ENCODE data around the gene TOMM6. TPM values are rescaled to one million over a fixed set of nuclear protein-coding genes. Genes with fewer than 3 reads are reported as not detected.
A peak's percentile ranks its signal among the peaks of the same experiment; 100 is the strongest.

Gene TOMM6
- total RNA-seq = 92.4 TPM

DNA sequence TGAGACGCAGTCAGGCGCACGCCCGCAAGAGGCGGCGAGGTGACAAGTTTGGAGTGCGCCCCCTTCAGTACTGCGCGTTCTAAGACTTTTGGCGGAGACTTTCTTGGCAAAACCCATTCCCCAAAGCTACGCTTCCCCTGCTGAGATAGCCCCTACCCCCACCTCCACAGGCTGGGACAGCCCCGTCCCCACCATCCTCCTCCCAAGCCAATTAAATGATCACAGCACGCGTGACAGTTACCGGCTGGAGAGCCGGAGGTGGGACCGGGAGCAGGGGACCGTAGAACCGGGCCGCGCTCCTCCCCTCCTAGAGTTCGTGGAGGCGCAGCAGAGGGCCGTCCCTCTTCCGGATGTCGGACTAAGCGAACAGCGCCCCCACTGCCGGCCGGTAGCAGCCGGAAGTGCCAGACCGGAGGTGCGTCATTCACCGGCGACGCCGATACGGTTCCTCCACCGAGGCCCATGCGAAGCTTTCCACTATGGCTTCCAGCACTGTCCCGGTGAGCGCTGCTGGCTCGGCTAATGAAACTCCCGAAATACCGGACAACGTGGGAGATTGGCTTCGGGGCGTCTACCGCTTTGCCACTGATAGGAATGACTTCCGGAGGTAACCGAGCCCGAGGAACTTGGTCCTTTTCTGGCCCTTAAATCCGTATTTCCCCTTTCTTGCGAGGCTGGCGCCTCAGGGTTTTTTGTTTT is at the start of gene TOMM6:
Gene TOMM6, plus strand, starts transcription at position 476 of the 699 bp plus-strand sequence. Its CDS starts 4 bp downstream, at position 480.
- H3K4me1 ChIP-seq (ENCODE audit: control insufficient read depth in 3 of 3, insufficient read depth in 3 of 3, low read length in 3 of 3) = peaks cover 19 to 40% (median 20%) of the 10 kb centered on the region in 3 donors
- no peaks in the 10 kb centered on the region for H3K27me3 ChIP-seq (ENCODE audit: control insufficient read depth in 3 of 3, insufficient read depth in 3 of 3, low read length in 3 of 3)
- no peaks in the 10 kb centered on the region for H3K9me3 ChIP-seq (ENCODE audit: control insufficient read depth in 3 of 3, low read length in 3 of 3)
- peaks cover 15 to 30% (median 15%) of the 10 kb centered on the region in 3 donors for H3K36me3 ChIP-seq (ENCODE audit: control insufficient read depth in 3 of 3, insufficient read depth in 3 of 3, low read length in 3 of 3)
- H3K27ac ChIP-seq (ENCODE audit: low read depth, low read length) = peak within 1 kb of the TSS; percentile 88
- peak within 1 kb of the TSS; percentile 82 to 98 (median 89) for H3K4me3 ChIP-seq (ENCODE audit: low read length in 3 of 3)
- H3K9ac ChIP-seq (ENCODE audit: low read depth in 1 of 3, low read length in 3 of 3) = peak within 1 kb of the TSS; percentile 95 to 100 (median 100)

DNA sequence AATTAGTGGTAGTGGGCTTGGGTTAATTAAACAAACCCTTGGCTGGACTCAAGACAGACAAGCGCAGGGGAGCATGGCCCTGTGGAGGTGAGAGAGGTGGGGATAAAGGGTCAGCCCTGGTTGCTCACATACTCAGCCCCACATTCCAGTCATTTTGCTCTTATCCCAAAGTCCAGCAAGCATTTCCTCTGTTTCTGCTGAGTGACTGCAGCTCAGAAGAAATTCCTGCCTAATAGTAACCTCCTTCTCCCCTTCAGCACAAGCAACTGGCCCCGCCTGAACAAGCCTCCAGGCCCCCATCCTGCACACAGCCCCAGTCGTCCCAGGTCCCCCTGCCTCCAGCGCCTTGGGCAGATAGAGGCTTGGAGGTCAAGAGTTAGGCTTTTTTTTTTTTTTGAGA is 48.5 kb upstream of the TOMM6 start:
- H3K36me3 ChIP-seq (ENCODE audit: control insufficient read depth in 3 of 3, insufficient read depth in 3 of 3, low read length in 3 of 3) = no peaks in the 10 kb centered on the region
- no peak overlapping the region for H3K27ac ChIP-seq (ENCODE audit: low read depth, low read length)
- peaks cover 6 to 7% (median 6%) of the 10 kb centered on the region in 3 donors for H3K4me1 ChIP-seq (ENCODE audit: control insufficient read depth in 3 of 3, insufficient read depth in 3 of 3, low read length in 3 of 3)
- no peaks in the 10 kb centered on the region for H3K9me3 ChIP-seq (ENCODE audit: control insufficient read depth in 3 of 3, low read length in 3 of 3)
- H3K27me3 ChIP-seq (ENCODE audit: control insufficient read depth in 3 of 3, insufficient read depth in 3 of 3, low read length in 3 of 3) = peaks cover 0 to 5% (median 0%) of the 10 kb centered on the region in 3 donors
- H3K4me3 ChIP-seq (ENCODE audit: low read length in 3 of 3) = no peak overlapping the region
- H3K9ac ChIP-seq (ENCODE audit: low read depth in 1 of 3, low read length in 3 of 3) = no peak overlapping the region

DNA sequence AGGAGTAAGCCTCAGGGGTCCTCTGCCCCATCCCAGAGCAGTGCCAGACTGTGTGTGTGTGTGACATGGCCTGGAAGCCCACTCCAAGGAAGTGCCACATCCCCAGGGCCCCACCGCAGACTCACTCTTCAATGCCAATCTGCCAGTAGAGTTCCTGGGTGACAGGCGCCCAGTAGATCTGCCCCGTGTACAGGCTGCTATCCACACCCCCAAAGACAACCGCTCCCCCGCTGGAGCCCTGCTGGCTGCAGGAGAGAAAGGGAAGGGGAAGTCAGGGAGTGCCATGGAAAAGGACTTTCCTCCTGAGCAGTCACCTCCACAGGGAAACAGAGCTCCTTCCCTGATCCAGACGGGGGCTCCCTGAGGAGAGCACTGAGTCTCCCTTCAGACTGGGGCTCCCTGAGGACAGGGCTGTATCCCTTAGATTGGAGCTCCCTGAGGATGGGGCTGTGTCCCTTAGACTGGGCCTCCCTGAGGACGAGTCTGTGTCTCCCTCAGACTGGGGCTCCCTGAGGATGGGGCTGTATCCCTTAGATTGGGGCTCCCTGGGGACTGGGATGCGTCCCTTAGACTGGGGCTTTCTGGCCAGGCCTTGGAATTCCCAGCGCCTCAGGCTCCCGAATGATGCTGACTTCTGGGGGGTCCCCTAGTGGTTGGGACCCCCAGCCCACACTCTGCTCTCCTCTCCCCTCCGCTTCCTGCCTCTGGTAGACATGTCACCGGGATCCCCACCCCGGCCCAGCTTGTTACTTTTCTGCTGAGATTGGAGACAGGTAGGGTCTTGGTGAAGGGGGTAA is 46.9 kb upstream of the TOMM6 start:
- Histone ChIP-seq H3K36me3 (ENCODE audit: control insufficient read depth in 3 of 3, insufficient read depth in 3 of 3, low read length in 3 of 3) (no peaks in the 10 kb centered on the region), H3K27me3 (ENCODE audit: control insufficient read depth in 3 of 3, insufficient read depth in 3 of 3, low read length in 3 of 3) (peaks cover 0 to 5% (median 0%) of the 10 kb centered on the region in 3 donors), H3K27ac (ENCODE audit: low read depth, low read length) (no peak overlapping the region), H3K9ac (ENCODE audit: low read depth in 1 of 3, low read length in 3 of 3) (no peak overlapping the region), H3K9me3 (ENCODE audit: control insufficient read depth in 3 of 3, low read length in 3 of 3) (no peaks in the 10 kb centered on the region), H3K4me3 (ENCODE audit: low read length in 3 of 3) (no peak overlapping the region), H3K4me1 (ENCODE audit: control insufficient read depth in 3 of 3, insufficient read depth in 3 of 3, low read length in 3 of 3) (peaks cover 5 to 6% (median 6%) of the 10 kb centered on the region in 3 donors)

DNA sequence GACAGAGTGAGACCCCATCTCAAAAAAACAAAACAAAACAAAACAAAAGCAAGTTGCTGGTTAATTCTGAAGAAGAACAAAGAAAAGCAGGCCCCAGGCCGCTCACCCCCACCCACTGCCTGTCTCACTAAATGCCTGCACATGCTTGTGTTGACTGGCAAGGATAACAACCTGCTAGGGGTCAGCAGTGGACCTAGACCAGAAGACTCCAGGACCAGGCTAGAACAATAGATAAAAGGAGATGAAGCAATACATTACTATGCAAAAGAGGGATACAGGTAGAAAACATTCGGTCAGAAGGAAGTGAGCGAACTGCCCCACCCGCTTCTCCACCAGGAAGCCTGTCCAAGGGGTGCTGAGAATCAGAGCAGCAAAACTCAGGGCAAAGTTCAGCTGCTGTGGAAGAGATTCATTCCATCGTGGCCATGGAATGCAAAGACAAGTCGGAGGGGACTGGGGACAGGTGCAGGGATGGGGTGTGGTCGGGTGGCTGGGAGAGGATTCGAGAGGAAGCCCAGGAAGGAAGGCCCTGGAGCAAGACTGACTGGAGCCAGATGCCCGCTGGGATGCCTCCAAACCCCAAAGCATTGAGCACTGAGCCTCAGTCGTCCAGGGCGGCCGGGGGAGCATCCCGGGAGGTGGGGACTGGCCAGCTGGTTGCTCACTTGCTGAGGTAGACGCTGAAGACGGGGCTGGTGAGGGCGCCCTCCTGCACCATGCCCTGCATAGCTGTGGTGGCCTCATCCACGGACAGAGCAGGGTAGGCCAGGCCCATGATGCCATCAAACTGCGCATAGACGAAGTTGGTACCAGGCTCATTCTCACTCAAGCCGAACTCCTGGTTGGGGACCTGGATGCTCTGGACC is 45.6 kb upstream of the TOMM6 start:
- H3K4me1 ChIP-seq (ENCODE audit: control insufficient read depth in 3 of 3, insufficient read depth in 3 of 3, low read length in 3 of 3) = peaks cover 0 to 2% (median 0%) of the 10 kb centered on the region in 3 donors
- H3K27me3 ChIP-seq (ENCODE audit: control insufficient read depth in 3 of 3, insufficient read depth in 3 of 3, low read length in 3 of 3) = peaks cover 0 to 5% (median 0%) of the 10 kb centered on the region in 3 donors
- no peak overlapping the region for H3K27ac ChIP-seq (ENCODE audit: low read depth, low read length)
- no peaks in the 10 kb centered on the region for H3K36me3 ChIP-seq (ENCODE audit: control insufficient read depth in 3 of 3, insufficient read depth in 3 of 3, low read length in 3 of 3)
- H3K9ac ChIP-seq (ENCODE audit: low read depth in 1 of 3, low read length in 3 of 3) = no peak overlapping the region
- H3K4me3 ChIP-seq (ENCODE audit: low read length in 3 of 3) = no peak overlapping the region
- H3K9me3 ChIP-seq (ENCODE audit: control insufficient read depth in 3 of 3, low read length in 3 of 3) = no peaks in the 10 kb centered on the region

DNA sequence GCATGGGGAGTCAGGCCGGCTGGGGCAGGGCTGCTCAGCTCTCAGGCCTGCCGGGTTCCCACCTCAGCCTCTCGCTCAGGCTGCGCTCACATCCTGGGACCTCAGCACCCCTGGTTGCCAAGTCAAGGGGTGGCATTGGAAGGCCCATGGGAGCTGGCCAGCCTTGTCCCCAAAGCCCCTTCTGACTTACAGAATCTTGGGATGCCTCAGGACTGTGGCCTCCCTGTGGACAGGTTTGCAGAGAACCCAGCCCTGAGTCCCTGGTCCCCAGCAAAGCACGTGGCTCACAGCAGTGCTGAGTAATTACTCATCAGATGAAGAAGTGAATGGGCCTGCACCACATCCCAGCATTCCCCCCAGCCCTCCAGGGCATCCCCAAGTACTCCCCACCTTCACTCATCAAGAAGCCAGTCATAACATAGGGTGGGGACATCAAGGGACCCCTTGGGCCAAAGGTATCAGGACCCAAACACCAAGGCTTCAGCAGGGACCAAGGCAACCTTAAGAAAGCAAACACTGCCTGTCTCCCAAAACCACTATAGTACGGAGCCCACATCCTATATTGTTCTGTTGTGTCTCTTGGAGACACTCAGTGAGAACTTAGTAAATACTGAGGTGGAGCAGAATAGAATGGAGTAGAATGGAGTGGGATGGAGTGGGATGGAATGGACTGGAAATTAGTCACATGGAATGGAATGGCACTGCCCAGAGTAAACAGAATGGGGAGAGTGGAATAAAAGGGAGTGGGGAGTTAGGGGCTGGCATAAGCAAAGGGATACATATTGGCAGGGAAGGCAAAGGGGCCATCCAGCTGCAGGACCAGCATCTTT is 43.9 kb upstream of the TOMM6 start:
- Histone ChIP-seq H3K36me3 (ENCODE audit: control insufficient read depth in 3 of 3, insufficient read depth in 3 of 3, low read length in 3 of 3) (no peaks in the 10 kb centered on the region), H3K27ac (ENCODE audit: low read depth, low read length) (no peak overlapping the region), H3K9ac (ENCODE audit: low read depth in 1 of 3, low read length in 3 of 3) (no peak overlapping the region), H3K9me3 (ENCODE audit: control insufficient read depth in 3 of 3, low read length in 3 of 3) (no peaks in the 10 kb centered on the region), H3K4me1 (ENCODE audit: control insufficient read depth in 3 of 3, insufficient read depth in 3 of 3, low read length in 3 of 3) (peaks cover 0 to 2% (median 0%) of the 10 kb centered on the region in 3 donors), H3K27me3 (ENCODE audit: control insufficient read depth in 3 of 3, insufficient read depth in 3 of 3, low read length in 3 of 3) (peaks cover 0 to 5% (median 0%) of the 10 kb centered on the region in 3 donors), H3K4me3 (ENCODE audit: low read length in 3 of 3) (no peak overlapping the region)

DNA sequence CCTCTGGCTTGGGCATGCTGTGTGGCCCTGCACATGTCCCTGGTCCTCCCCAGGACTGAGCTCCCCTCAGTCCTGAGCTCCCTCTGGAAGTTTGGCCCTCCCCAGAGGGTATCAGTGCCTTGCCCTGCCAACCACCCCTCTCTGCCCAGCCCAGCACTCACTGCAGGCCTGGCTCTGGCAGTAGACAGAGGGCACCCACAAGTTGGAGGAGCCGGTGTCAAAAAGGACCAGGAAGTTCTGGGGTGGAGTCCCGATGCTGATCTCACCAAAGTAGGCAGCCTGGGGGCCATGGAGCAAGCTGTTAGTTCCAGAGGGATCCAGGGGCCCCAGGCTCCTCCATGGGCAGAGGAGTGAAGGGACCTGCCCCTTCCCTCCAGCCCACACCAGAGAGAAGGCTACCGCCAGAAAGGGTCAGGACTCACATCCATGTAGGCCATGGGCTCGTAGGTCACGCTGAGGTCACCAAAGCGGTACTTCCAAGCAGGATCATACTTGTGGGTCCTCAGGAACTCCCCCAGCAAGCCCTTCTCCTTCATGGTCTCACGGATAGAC is 43.2 kb upstream of the TOMM6 start:
- Histone ChIP-seq H3K4me1 (ENCODE audit: control insufficient read depth in 3 of 3, insufficient read depth in 3 of 3, low read length in 3 of 3) (peaks cover 0 to 2% (median 0%) of the 10 kb centered on the region in 3 donors), H3K9ac (ENCODE audit: low read depth in 1 of 3, low read length in 3 of 3) (no peak overlapping the region), H3K27ac (ENCODE audit: low read depth, low read length) (no peak overlapping the region), H3K36me3 (ENCODE audit: control insufficient read depth in 3 of 3, insufficient read depth in 3 of 3, low read length in 3 of 3) (no peaks in the 10 kb centered on the region), H3K9me3 (ENCODE audit: control insufficient read depth in 3 of 3, low read length in 3 of 3) (no peaks in the 10 kb centered on the region), H3K4me3 (ENCODE audit: low read length in 3 of 3) (no peak overlapping the region), H3K27me3 (ENCODE audit: control insufficient read depth in 3 of 3, insufficient read depth in 3 of 3, low read length in 3 of 3) (peaks cover 0 to 5% (median 0%) of the 10 kb centered on the region in 3 donors)

DNA sequence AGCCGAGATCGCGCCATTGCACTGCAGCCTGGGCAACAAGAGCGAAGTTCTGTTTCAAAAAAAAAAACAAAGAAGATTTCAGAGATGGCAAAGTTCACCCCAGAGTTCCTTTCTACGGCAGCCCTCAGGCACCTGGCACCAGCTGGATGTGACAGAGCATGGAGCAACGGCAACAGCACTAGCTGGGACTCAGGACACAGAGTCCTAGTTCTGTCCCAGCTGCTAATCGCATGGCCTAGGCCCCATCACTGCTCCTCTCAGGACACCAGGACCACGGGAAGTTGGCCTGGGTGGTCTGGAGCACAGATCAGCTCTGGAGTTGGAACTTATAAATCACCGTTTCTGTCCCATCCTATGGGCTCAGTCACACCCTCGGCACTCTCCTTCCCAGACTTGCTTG is 41.4 kb upstream of the TOMM6 start:
- H3K27ac ChIP-seq (ENCODE audit: low read depth, low read length) = no peak overlapping the region
- no peak overlapping the region for H3K9ac ChIP-seq (ENCODE audit: low read depth in 1 of 3, low read length in 3 of 3)
- H3K9me3 ChIP-seq (ENCODE audit: control insufficient read depth in 3 of 3, low read length in 3 of 3) = no peaks in the 10 kb centered on the region
- no peak overlapping the region for H3K4me3 ChIP-seq (ENCODE audit: low read length in 3 of 3)
- H3K27me3 ChIP-seq (ENCODE audit: control insufficient read depth in 3 of 3, insufficient read depth in 3 of 3, low read length in 3 of 3) = no peaks in the 10 kb centered on the region
- no peaks in the 10 kb centered on the region for H3K4me1 ChIP-seq (ENCODE audit: control insufficient read depth in 3 of 3, insufficient read depth in 3 of 3, low read length in 3 of 3)
- H3K36me3 ChIP-seq (ENCODE audit: control insufficient read depth in 3 of 3, insufficient read depth in 3 of 3, low read length in 3 of 3) = no peaks in the 10 kb centered on the region

DNA sequence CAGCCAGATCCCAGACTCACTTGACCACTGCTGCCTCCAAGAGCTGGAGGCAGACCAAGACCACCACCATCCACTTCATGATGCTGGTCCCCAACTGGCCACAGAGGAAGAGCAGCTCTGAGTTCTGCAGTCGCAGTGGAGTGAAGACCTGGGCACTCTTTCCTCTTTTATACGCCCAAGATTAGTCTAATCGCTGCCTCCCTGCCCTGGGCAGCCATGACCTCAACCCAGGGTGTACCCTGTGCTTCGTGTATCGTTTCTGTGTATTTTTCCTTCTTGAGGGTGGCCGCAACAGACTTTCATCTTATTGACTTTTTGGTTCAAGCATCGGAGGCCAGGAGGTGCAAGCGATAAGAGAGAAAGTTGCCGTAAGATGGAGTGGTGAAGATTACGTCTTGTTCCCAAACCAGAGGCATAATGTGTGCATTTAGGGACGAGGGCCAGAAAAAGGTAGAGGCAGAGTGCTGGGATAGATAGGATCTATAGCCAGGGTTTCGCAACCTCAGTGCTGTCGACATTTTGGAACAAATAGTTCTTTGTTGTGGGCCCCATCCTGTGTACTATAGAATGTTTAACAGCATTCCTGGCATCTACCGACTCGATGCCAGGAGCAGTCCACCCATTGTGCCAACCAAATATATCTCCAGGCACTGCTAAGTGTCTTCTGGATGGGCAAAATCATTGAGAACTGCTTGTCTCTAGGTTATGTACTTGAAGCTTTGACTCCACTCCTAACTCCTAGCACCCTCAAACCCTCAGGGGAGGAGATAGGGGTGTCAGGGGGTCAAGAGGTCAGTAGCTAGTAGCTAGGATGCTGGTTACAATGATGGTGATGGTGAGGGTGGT is 40.0 kb upstream of the TOMM6 start, which contains the start of gene PGC:
Gene PGC, minus strand, starts transcription at position 142 of the 846 bp plus-strand sequence. Its CDS starts 63 bp downstream, at position 79.
- no peaks in the 10 kb centered on the region for H3K4me1 ChIP-seq (ENCODE audit: control insufficient read depth in 3 of 3, insufficient read depth in 3 of 3, low read length in 3 of 3)
- no peaks in the 10 kb centered on the region for H3K27me3 ChIP-seq (ENCODE audit: control insufficient read depth in 3 of 3, insufficient read depth in 3 of 3, low read length in 3 of 3)
- no peak within 1 kb of the TSS for H3K27ac ChIP-seq (ENCODE audit: low read depth, low read length)
- H3K9ac ChIP-seq (ENCODE audit: low read depth in 1 of 3, low read length in 3 of 3) = no peak within 1 kb of the TSS
- H3K36me3 ChIP-seq (ENCODE audit: control insufficient read depth in 3 of 3, insufficient read depth in 3 of 3, low read length in 3 of 3) = no peaks in the 10 kb centered on the region
- no peaks in the 10 kb centered on the region for H3K9me3 ChIP-seq (ENCODE audit: control insufficient read depth in 3 of 3, low read length in 3 of 3)
- H3K4me3 ChIP-seq (ENCODE audit: low read length in 3 of 3) = no peak within 1 kb of the TSS
